GM12891 (cell line): ENCODE results near the gene AIFM2.

Source experiments
- PAX5 ChIP-seq: IDR thresholded peaks from 2 replicates; pipeline ENCODE4 v1.6.1; 2011; ENCODE audit warnings: low read length, moderate library complexity, mild to moderate bottlenecking; ENCODE audit not compliant: insufficient read depth, severe bottlenecking
- POLR2A ChIP-seq: IDR thresholded peaks from 2 replicates; pipeline ENCODE4 v1.6.1; 2011; ENCODE audit warnings: low read depth, low read length, control low read depth
- POLR2AphosphoS5 ChIP-seq: IDR thresholded peaks from 2 replicates; pipeline ENCODE4 v1.6.1; 2011; ENCODE audit warnings: low read depth, low read length, control low read depth
- POU2F2 ChIP-seq: IDR thresholded peaks from 2 replicates; pipeline ENCODE4 v1.6.1; 2011; ENCODE audit warnings: low read depth, mild to moderate bottlenecking, control low read depth, low read length, moderate library complexity
- TAF1 ChIP-seq: IDR thresholded peaks from 2 replicates; pipeline ENCODE4 v1.6.1; 2011; ENCODE audit warnings: low read depth, low read length, control low read depth

GRCh38 chr10:70147259-70147625, 14.6 kb upstream of the AIFM2 start:
- no peak for TF ChIP-seq TAF1
- TF ChIP-seq POLR2AphosphoS5, result no peak
- TF ChIP-seq POLR2A, result no peak
- TF ChIP-seq POU2F2, result no peak
- no peak for TF ChIP-seq PAX5
